Heart right ventricle (tissue), 16 donors: Measurements from ENCODE around the gene FAM171A2. TPM values are rescaled to one million over a fixed set of nuclear protein-coding genes. Genes with fewer than 3 reads are reported as not detected.

Experiments
- ATAC-seq, 8 donors: fragments of 200-7000 bp; cut with Tn5 transposase; one replicate each; pipeline ENCODE4 v1.9.1; 2020; ENCODE audit warnings: mild to moderate bottlenecking in 8 of 8, moderate library complexity in 8 of 8, moderate number of reproducible peaks in 1 of 8
- DNase-seq, 2 donors: peaks; one replicate each; pipeline ENCODE4 v3.0.0-alpha.2; 2020
- H3K27ac ChIP-seq, 10 donors: fragments of 200-600 bp; sonication (generic) in 2 of 10; one replicate each; pipeline versions ENCODE4 v1.5.0 to v1.8.0; 2020 to 2022; ENCODE audit warnings: mild to moderate bottlenecking in 3 of 10
- H3K27me3 ChIP-seq, 7 donors: fragments of 200-600 bp; one replicate each; pipeline ENCODE4 v1.8.0; 2021 to 2022; ENCODE audit warnings: mild to moderate bottlenecking in 2 of 7
- H3K36me3 ChIP-seq, 9 donors: fragments of 200-600 bp; sonication (generic) in 1 of 9; one replicate each; pipeline versions ENCODE4 v1.5.0 to v1.8.0; 2020 to 2022; ENCODE audit warnings: mild to moderate bottlenecking in 2 of 9
- H3K4me1 ChIP-seq, 9 donors: fragments of 200-600 bp; sonication (generic) in 1 of 9; one replicate each; pipeline versions ENCODE4 v1.5.0 to v1.8.0; 2020 to 2022; ENCODE audit warnings: mild to moderate bottlenecking in 4 of 9
- H3K4me3 ChIP-seq, 10 donors: fragments of 200-600 bp; sonication (generic) in 2 of 10; one replicate each; pipeline versions ENCODE4 v1.5.0 to v1.8.0; 2020 to 2022; ENCODE audit warnings: mild to moderate bottlenecking in 7 of 10, moderate library complexity in 2 of 10
- H3K9me3 ChIP-seq, 11 donors: fragments of 200-600 bp in 10 of 11; sonication (generic) in 2 of 11; one replicate each; pipeline versions ENCODE4 v1.5.0 to v1.8.0; 2013 to 2022; ENCODE audit warnings: mild to moderate bottlenecking in 2 of 11, control low read depth in 1 of 11, moderate library complexity in 1 of 11
- WGBS, 2 donors: extraction: QIAGEN DNeasy Blood & Tissue Kit; methylation state at CpG; one replicate each; pipeline ENCODE4 v1.1.7; 2013; ENCODE audit warnings: inconsistent platforms in 1 of 2; 5-methylcytosine and 5-hydroxymethylcytosine counted together
- intact Hi-C, 10 donors: fragments of 100-400 bp; cut with DNase I; formaldehyde crosslinking; loops; one replicate each; pipeline versions ENCODE4 v1.11.1 to v1.14.2; 2022
- polyA plus RNA-seq, 2 donors: library from polyadenylated mRNA; stranded (reverse); fragments of 200-250 nt; gene quantifications; one replicate each; pipeline ENCODE4 v1.2.3, GENCODE V29; 2013
- total RNA-seq, 10 donors: library from RNA; stranded (reverse); fragmentation: NEBNext Ultra II Directional in 3 of 10; extraction: Animal tissue kit (Norgen Biotek cat#: 25700) in 3 of 10; gene quantifications; one replicate each; pipeline versions ENCODE4 v1.2.1 to v1.2.4, GENCODE V29; 2021 to 2023
- TF ChIP-seq, protein P1 (sequence below), 9 donors: fragments of 200-600 bp; sonication (generic) in 2 of 9; IDR thresholded peaks; one replicate each; pipeline versions ENCODE4 v1.5.0 to v1.8.0; 2021 to 2022; ENCODE audit warnings: antibody characterized with exemption in 9 of 9, mild to moderate bottlenecking in 5 of 9, moderate library complexity in 1 of 9
- donor health status: Arrhythmogenic right ventricular cardiomyopathy.
- donor health status: ischemic (EF 13 %, LVEDD 7.1; RV severe dilation, severe dysfunction).
- donor health status: healthy with polysubstance abuse.
- donor health status: DM: no; HTN: yes; CAD: no.
- donor health status: DM: no; HTN: no; CAD: no.
- donor health status: ischemic (EF 25% LVEDD 6.9; RV normal size, moderate dysfunction).
- donor health status: ischemic (EF 25% LVEDD 5.7; RV mildly dilated, moderate dysfunction).
- donor health status: healthy.
- donor health status: DM: yes; HTN: yes; CAD: no.
- donor health status: Ischemic cardiomyopathy.
- donor health status: ischemic (EF 35%, LVEDD 5.7; RV mildly dilated, moderate dysfunction).
- donor health status: nonischemic (EF 11% LVEDD 7.7; RV severe dilation, severe dysfunction).
- donor health status: DM: yes; HTN: yes; CAD: no.
- donor health status: PGD.
- donor health status: ischemic (EF 29% LVEDD 5.4; RV normal size, mild dysfunction).
- donor health status: nonischemic (EF 23%, LVEDD 6.1; RV moderate dilation, normal function).

Gene FAM171A2
- total and polyA plus RNA-seq, 12 donors: 0.25 to 0.95 (median 0.46) TPM

DNA sequence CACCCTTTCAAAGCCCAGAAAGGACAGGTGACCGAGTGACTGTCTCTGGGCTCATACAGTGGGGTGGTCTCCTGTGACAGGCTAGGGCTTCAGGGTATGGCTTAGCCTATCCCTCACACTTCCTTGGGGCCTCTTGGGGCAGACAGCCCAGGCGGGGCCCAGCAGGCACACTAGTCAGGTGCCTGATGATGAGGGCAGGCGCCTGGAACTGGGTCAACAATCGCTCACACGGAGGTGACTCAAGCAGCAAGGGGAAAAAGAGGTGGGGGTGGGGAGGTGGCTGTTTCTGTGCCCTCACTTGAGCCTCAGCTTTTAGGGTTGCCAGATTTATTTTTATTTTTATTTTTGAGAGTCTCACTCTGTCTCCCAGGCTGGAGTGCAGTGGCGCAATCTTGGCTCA, 25.0 kb downstream of the FAM171A2 start:
- Histone ChIP-seq H3K27me3 (no peaks in the 10 kb centered on the region), H3K4me1 (peaks cover 0 to 35% (median 0%) of the 10 kb centered on the region in 9 donors), H3K27ac (peak overlapping the region in 2 of 10 donors; percentile 4 to 31), H3K36me3 (no peaks in the 10 kb centered on the region), H3K4me3 (no peak overlapping the region), H3K9me3 (no peaks in the 10 kb centered on the region)
- TF ChIP-seq, protein P1, sequence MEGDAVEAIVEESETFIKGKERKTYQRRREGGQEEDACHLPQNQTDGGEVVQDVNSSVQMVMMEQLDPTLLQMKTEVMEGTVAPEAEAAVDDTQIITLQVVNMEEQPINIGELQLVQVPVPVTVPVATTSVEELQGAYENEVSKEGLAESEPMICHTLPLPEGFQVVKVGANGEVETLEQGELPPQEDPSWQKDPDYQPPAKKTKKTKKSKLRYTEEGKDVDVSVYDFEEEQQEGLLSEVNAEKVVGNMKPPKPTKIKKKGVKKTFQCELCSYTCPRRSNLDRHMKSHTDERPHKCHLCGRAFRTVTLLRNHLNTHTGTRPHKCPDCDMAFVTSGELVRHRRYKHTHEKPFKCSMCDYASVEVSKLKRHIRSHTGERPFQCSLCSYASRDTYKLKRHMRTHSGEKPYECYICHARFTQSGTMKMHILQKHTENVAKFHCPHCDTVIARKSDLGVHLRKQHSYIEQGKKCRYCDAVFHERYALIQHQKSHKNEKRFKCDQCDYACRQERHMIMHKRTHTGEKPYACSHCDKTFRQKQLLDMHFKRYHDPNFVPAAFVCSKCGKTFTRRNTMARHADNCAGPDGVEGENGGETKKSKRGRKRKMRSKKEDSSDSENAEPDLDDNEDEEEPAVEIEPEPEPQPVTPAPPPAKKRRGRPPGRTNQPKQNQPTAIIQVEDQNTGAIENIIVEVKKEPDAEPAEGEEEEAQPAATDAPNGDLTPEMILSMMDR (IDR thresholded peaks at IDR 0.05): no peak
- DNase-seq: no peak
- WGBS, 2 donors: 48 to 54% methylated on average over 6 of the region's 6 CpGs
- intact Hi-C loops: no loop called here
- peak in 6 of 8 donors; percentile 53 to 87 (median 68) for ATAC-seq

DNA sequence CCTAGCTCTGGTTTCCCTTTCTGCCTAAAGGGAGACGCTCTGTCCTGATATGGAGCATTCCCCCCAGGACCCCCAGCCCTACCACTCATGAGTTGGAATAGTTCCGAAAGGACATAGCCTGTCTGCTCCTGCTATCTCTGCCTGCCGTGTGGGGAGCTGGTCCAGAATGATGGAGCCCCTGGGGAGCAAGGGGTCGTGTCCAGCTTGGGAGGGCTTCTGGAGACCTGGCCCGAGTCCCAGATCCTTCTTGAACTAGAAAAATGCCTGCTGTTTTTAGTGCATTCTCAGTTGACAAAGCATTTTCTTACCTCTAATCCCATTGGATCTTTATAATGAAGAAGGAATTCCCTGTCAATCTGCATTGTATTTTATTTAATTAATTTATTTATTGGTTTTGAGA, 27.7 kb downstream of the FAM171A2 start:
- Histone ChIP-seq H3K27me3 (no peaks in the 10 kb centered on the region), H3K27ac (no peak overlapping the region), H3K36me3 (no peaks in the 10 kb centered on the region), H3K4me3 (no peak overlapping the region), H3K9me3 (no peaks in the 10 kb centered on the region), H3K4me1 (peaks cover 0 to 63% (median 2%) of the 10 kb centered on the region in 9 donors)
- DNase-seq (no peak), ATAC-seq (no peak)
- TF ChIP-seq, protein P1 (IDR thresholded peaks at IDR 0.05): no peak
- intact Hi-C loops: no loop called here
- WGBS, 2 donors: 30 to 40% methylated on average over 5 of the region's 5 CpGs

DNA sequence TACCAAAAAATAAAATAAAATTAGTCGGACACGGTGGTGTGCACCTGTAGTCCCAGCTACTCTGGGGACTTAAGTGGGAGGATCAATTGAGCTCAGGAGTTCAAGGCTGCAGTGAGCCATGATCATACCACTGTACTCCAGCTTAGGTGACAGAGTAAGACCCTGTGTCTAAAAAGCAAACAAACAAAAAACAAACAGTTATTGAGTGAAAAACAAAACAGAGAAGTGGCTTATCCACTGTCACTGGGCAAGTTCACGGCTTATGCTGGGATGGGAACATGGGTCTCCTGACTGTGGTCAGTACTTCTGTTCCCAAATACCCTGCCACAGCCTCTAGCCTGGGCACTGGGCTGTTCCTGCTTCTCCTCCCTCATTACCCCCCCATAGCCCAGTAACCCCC, 28.1 kb downstream of the FAM171A2 start:
- DNase-seq (no peak), ATAC-seq (no peak)
- TF ChIP-seq, protein P1 (IDR thresholded peaks at IDR 0.05): no peak
- H3K4me3 ChIP-seq: no peak overlapping the region
- peaks cover 0 to 64% (median 3%) of the 10 kb centered on the region in 9 donors for H3K4me1 ChIP-seq
- intact Hi-C loops: no loop called here
- H3K36me3 ChIP-seq: no peaks in the 10 kb centered on the region
- 69 to 78% methylated on average over 3 of the region's 3 CpGs for WGBS, 2 donors
- H3K27ac ChIP-seq: peak overlapping the region in 1 of 10 donors; percentile 50
- no peaks in the 10 kb centered on the region for H3K27me3 ChIP-seq
- H3K9me3 ChIP-seq: no peaks in the 10 kb centered on the region

DNA sequence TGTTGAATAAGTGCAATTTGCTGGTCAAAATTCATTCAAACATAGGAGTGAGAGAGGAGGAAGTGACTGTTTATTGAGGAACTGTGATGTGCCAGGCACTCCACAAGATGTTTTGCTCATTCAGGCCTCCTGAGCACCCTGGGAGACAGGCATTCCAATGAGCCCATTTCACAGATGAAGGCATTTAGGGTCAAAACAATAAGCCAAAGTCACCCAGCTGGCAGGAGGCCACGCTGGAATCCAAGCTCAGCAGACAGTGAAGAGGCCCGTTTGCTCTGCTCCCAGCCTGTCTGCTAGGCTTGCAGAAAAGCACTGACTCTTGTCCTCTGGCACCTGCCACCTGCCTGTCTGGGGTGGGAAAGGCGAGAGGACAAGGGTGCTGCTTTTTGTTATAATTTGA, 28.9 kb downstream of the FAM171A2 start:
- peak overlapping the region in 1 of 10 donors; percentile 74 for H3K27ac ChIP-seq
- H3K27me3 ChIP-seq: no peaks in the 10 kb centered on the region
- peaks cover 0 to 59% (median 3%) of the 10 kb centered on the region in 9 donors for H3K4me1 ChIP-seq
- 63 to 66% methylated on average over 3 of the region's 3 CpGs for WGBS, 2 donors
- H3K36me3 ChIP-seq: no peaks in the 10 kb centered on the region
- H3K4me3 ChIP-seq: no peak overlapping the region
- no peak for ATAC-seq
- H3K9me3 ChIP-seq: no peaks in the 10 kb centered on the region
- TF ChIP-seq, protein P1 (IDR thresholded peaks at IDR 0.05): no peak
- no peak for DNase-seq
- intact Hi-C loops: loop anchor here in 5 of 10 donors (5.0 kb wide), 3 partner anchors 122 to 192 kb away; partner anchors contain the start of gene HROB (in 3 of the 5)
